Spleen (tissue), 11 donors: ENCODE results near the gene PTPN14. TPM values are rescaled to one million over a fixed set of nuclear protein-coding genes. Genes with fewer than 3 reads are reported as not detected.

Source experiments
- DNase-seq: peaks from one replicate; pipeline ENCODE4 v3.0.0-alpha.2; 2020
- H3K27ac ChIP-seq, 8 donors: fragments of 200-600 bp; sonication (generic) in 7 of 8; 1 replicate in 4 of 8; 2 replicates in 4 of 8; pipeline versions ENCODE4 v1.5.0 to v1.8.0; 2016 to 2021; ENCODE audit warnings: inconsistent platforms in 4 of 8, mild to moderate bottlenecking in 4 of 8, moderate library complexity in 1 of 8
- H3K27me3 ChIP-seq, 7 donors: fragments of 200-600 bp; sonication (generic) in 6 of 7; replicated peaks in 1 of 7; 1 replicate in 4 of 7; 2 replicates in 3 of 7; pipeline versions ENCODE4 v1.5.0 to v1.8.0; 2016 to 2021; ENCODE audit warnings: inconsistent platforms in 3 of 7, mild to moderate bottlenecking in 1 of 7
- H3K36me3 ChIP-seq, 6 donors: fragments of 200-600 bp; sonication (generic) in 5 of 6; 1 replicate in 4 of 6; 2 replicates in 2 of 6; pipeline versions ENCODE4 v1.5.0 to v1.8.0; 2016 to 2021; ENCODE audit warnings: inconsistent platforms in 2 of 6
- H3K4me1 ChIP-seq, 6 donors: fragments of 200-600 bp; sonication (generic) in 5 of 6; 1 replicate in 3 of 6; 2 replicates in 3 of 6; pipeline versions ENCODE4 v1.5.0 to v1.8.0; 2016 to 2021; ENCODE audit warnings: inconsistent platforms in 3 of 6
- H3K4me3 ChIP-seq, 8 donors: fragments of 200-600 bp; sonication (generic) in 7 of 8; 1 replicate in 4 of 8; 2 replicates in 4 of 8; pipeline versions ENCODE4 v1.5.0 to v1.8.0; 2016 to 2021; ENCODE audit warnings: inconsistent platforms in 4 of 8, mild to moderate bottlenecking in 4 of 8, moderate library complexity in 2 of 8
- H3K9me3 ChIP-seq, 8 donors: fragments of 200-600 bp; sonication (generic) in 7 of 8; 1 replicate in 4 of 8; 2 replicates in 4 of 8; pipeline versions ENCODE4 v1.5.0 to v1.8.0; 2016 to 2021; ENCODE audit warnings: inconsistent platforms in 4 of 8
- CTCF ChIP-seq, 11 experiments: fragments of 200-600 bp in 7 of 11; fragments of 450-650 bp in 4 of 11; sonication (generic) in 4 of 11; IDR thresholded peaks in 8 of 11; conservative IDR thresholded peaks in 3 of 11; 1 replicate in 7 of 11; 2 replicates in 4 of 11; pipeline versions ENCODE4 v1.4.0 to v1.8.0; 2016 to 2021; ENCODE audit warnings: antibody characterized with exemption in 11 of 11, inconsistent platforms in 4 of 11, mild to moderate bottlenecking in 1 of 11
- POLR2A ChIP-seq, 3 donors: fragments of 450-650 bp; IDR thresholded peaks; one replicate each; pipeline ENCODE4 v1.5.1; 2017; ENCODE audit warnings: antibody characterized with exemption in 3 of 3, mild to moderate bottlenecking in 1 of 3
- POLR2AphosphoS5 ChIP-seq, 3 donors: sonication (generic); formaldehyde crosslinking; IDR thresholded peaks; one replicate each; pipeline ENCODE4 v1.5.1; 2017; ENCODE audit warnings: antibody characterized with exemption in 3 of 3
- WGBS, 5 donors: extraction: QIAGEN DNeasy Blood & Tissue Kit in 3 of 5; methylation state at CpG; one replicate each; pipeline versions ENCODE4 v1.1.5 to v1.1.7; 2013 to 2018; 5-methylcytosine and 5-hydroxymethylcytosine counted together
- intact Hi-C: fragments of 100-400 bp; cut with DNase I; formaldehyde crosslinking; loops from one replicate; pipeline ENCODE4 v1.15.0; 2023; ENCODE audit warnings: low total_unique reads
- polyA plus RNA-seq, 3 donors: library from polyadenylated mRNA; stranded (reverse); fragments of 200-250 nt; gene quantifications; one replicate each; pipeline ENCODE4 v1.2.1, GENCODE V29; 2013
- total RNA-seq, 7 donors: library from RNA; depleted of rRNA in 3 of 7; stranded (reverse); fragments of >200 nt in 3 of 7; fragmentation: NEBNext Ultra II Directional in 4 of 7; extraction: Animal tissue kit (Norgen Biotek cat#: 25700) in 4 of 7; gene quantifications; one replicate each; pipeline versions ENCODE4 v1.1.0 to v1.2.1, GENCODE V29; 2016 to 2021
- donor health status: healthy with polysubstance abuse.
- donor health status: DM: no; HTN: no; CAD: no; lungs with moderate emphysema.
- donor health status: DM: no; HTN: no; CAD: no.
- donor health status: Bipolar disorder and iron deficiency.
- donor health status: healthy.
- donor health status: DM: no; HTN: no; CAD: no.
- donor health status: DM: yes; HTN: yes; CAD: no.

PTPN14 gene
- total and polyA plus RNA-seq, 10 donors: 0.83 to 28.5 (median 16.8) TPM

- Histone ChIP-seq H3K36me3 (peaks cover 0 to 26% (median 11%) of the 10 kb centered on the region in 6 donors), H3K27ac (no peak overlapping the region), H3K27me3 (no peaks in the 10 kb centered on the region), H3K4me3 (no peak overlapping the region), H3K9me3 (no peaks in the 10 kb centered on the region), H3K4me1 (no peaks in the 10 kb centered on the region)
- 93 to 95% (median 95%) methylated on average over 1 of the region's 1 CpG for WGBS, 5 donors
- TF ChIP-seq CTCF (IDR thresholded peaks at IDR 0.05 in 8 of 11, conservative IDR thresholded peaks at IDR 0.05 in 3 of 11): no peak
- TF ChIP-seq POLR2A (IDR thresholded peaks at IDR 0.05): no peak
- no peak for TF ChIP-seq POLR2AphosphoS5 (IDR thresholded peaks at IDR 0.05)
- no peak for DNase-seq
- intact Hi-C loops: no loop called here
Observed at GRCh38 chr1:214385428-214385827, 166.0 kb downstream of the PTPN14 start.

- TF ChIP-seq POLR2AphosphoS5 (IDR thresholded peaks at IDR 0.05) (no peak), CTCF (IDR thresholded peaks at IDR 0.05 in 8 of 11, conservative IDR thresholded peaks at IDR 0.05 in 3 of 11) (no peak), POLR2A (IDR thresholded peaks at IDR 0.05) (no peak)
- no peaks in the 10 kb centered on the region for H3K9me3 ChIP-seq
- DNase-seq: no peak
- intact Hi-C loops: no loop called here
- WGBS, 5 donors: 95 to 98% (median 96%) methylated on average over 16 to 18 of the region's 18 CpGs
- no peaks in the 10 kb centered on the region for H3K4me1 ChIP-seq
- peaks cover 0 to 26% (median 11%) of the 10 kb centered on the region in 6 donors for H3K36me3 ChIP-seq
- no peak overlapping the region for H3K4me3 ChIP-seq
- no peak overlapping the region for H3K27ac ChIP-seq
- no peaks in the 10 kb centered on the region for H3K27me3 ChIP-seq
Observed at GRCh38 chr1:214384373-214385079, 166.9 kb downstream of the PTPN14 start.

- no peaks in the 10 kb centered on the region for H3K9me3 ChIP-seq
- DNase-seq: no peak
- peaks cover 0 to 31% (median 11%) of the 10 kb centered on the region in 6 donors for H3K36me3 ChIP-seq
- 94 to 96% (median 95%) methylated on average over 29 to 45 of the region's 45 CpGs for WGBS, 5 donors
- no peak overlapping the region for H3K27ac ChIP-seq
- H3K4me1 ChIP-seq: no peaks in the 10 kb centered on the region
- intact Hi-C loops: no loop called here
- TF ChIP-seq CTCF (IDR thresholded peaks at IDR 0.05 in 8 of 11, conservative IDR thresholded peaks at IDR 0.05 in 3 of 11): no peak
- no peak for TF ChIP-seq POLR2A (IDR thresholded peaks at IDR 0.05)
- TF ChIP-seq POLR2AphosphoS5 (IDR thresholded peaks at IDR 0.05): no peak
- no peaks in the 10 kb centered on the region for H3K27me3 ChIP-seq
- no peak overlapping the region for H3K4me3 ChIP-seq
Observed at GRCh38 chr1:214383381-214384372, 167.7 kb downstream of the PTPN14 start.
